ENCODE data around the gene POP4.
"Not testable (repeated sequence)": the region's sequence is repeated elsewhere in the genome, so short reads cannot be mapped to it uniquely, and the experiment has no call there.

The POP4 gene

GRCh38 chr19:29610574-29611271 is 4.6 kb downstream of the POP4 start:
- peak; percentile 67 to 80 (median 76) for DNase-seq (ENCODE audit: low read depth in 3 of 3)

GRCh38 chr19:29612121-29612520 is 6.0 kb downstream of the POP4 start:
- no peak for DNase-seq (ENCODE audit: low read depth in 3 of 3)

GRCh38 chr19:29612801-29613595 is 6.9 kb downstream of the POP4 start:
- DNase-seq (ENCODE audit: low read depth in 3 of 3): no peak

GRCh38 chr19:29614046-29614445 is 8.0 kb downstream of the POP4 start:
- no peak for DNase-seq (ENCODE audit: low read depth in 3 of 3)

- no peak for DNase-seq (ENCODE audit: low read depth in 3 of 3)
Observed at GRCh38 chr19:29614780-29615179, 8.7 kb downstream of the POP4 start.

GRCh38 chr19:29615891-29616425 is 9.9 kb downstream of the POP4 start:
- DNase-seq (ENCODE audit: low read depth in 3 of 3): no peak

GRCh38 chr19:29616541-29616940 is 10.5 kb downstream of the POP4 start:
- no peak for DNase-seq (ENCODE audit: low read depth in 3 of 3)

GRCh38 chr19:29617366-29618266 is 11.5 kb downstream of the POP4 start:
- DNase-seq (ENCODE audit: low read depth in 3 of 3): no peak

GRCh38 chr19:29618434-29618833 is 12.4 kb downstream of the POP4 start:
- no peak for DNase-seq (ENCODE audit: low read depth in 3 of 3)

- no peak for DNase-seq (ENCODE audit: low read depth in 3 of 3)
Observed at GRCh38 chr19:29618871-29619270, 12.8 kb downstream of the POP4 start.

- peak in 2 of 3 experiments; percentile 22 to 67 for DNase-seq (ENCODE audit: low read depth in 3 of 3)
Observed at GRCh38 chr19:29620931-29621351, 14.9 kb downstream of the POP4 start.

- DNase-seq (ENCODE audit: low read depth in 3 of 3): peak in 1 of 3 experiments; percentile 26
Observed at GRCh38 chr19:29622166-29623070, 16.3 kb downstream of the POP4 start.

- peak in 2 of 3 experiments; percentile 40 to 63 for DNase-seq (ENCODE audit: low read depth in 3 of 3)
Observed at GRCh38 chr19:29623726-29624488, 17.8 kb downstream of the POP4 start.

- no peak for DNase-seq (ENCODE audit: low read depth in 3 of 3)
Observed at GRCh38 chr19:29624489-29625185, 18.6 kb downstream of the POP4 start.

- no peak for DNase-seq (ENCODE audit: low read depth in 3 of 3)
Observed at GRCh38 chr19:29625186-29625651, 19.1 kb downstream of the POP4 start.

- DNase-seq (ENCODE audit: low read depth in 3 of 3): no peak
Observed at GRCh38 chr19:29626386-29626785, 20.3 kb downstream of the POP4 start.

- not testable (repeated sequence) for DNase-seq (ENCODE audit: low read depth in 3 of 3)
Observed at GRCh38 chr19:29626832-29627231, 20.7 kb downstream of the POP4 start.

- no peak for DNase-seq (ENCODE audit: low read depth in 3 of 3)
Observed at GRCh38 chr19:29628661-29629385, 22.7 kb downstream of the POP4 start.

Data from stimulated activated CD4-positive, alpha-beta T cell treated with anti-CD3 and anti-CD28 coated beads, TNF-alpha, amount 100 ng/mL, for 24 hours (primary cell).